Keratinocyte (primary cell): ENCODE results near the gene UGCG.
"Not testable (repeated sequence)": the region's sequence is repeated elsewhere in the genome, so short reads cannot be mapped to it uniquely, and the experiment has no call there.

Source experiments
- CTCF ChIP-seq, 3 experiments: IDR thresholded peaks in 1 of 3; conservative IDR thresholded peaks in 1 of 3; optimal IDR thresholded peaks in 1 of 3; 2 replicates in 2 of 3; 3 replicates in 1 of 3; pipeline versions ENCODE3 to v1.5.1; 2011; ENCODE audit warnings: low read length in 3 of 3, mild to moderate bottlenecking in 3 of 3, moderate library complexity in 2 of 3, control low read depth in 1 of 3, inconsistent platforms in 1 of 3; ENCODE audit not compliant: insufficient read depth in 2 of 3; ENCODE audit errors: extremely low read depth in 1 of 3
- EZH2 ChIP-seq: IDR thresholded peaks from one replicate; pipeline ENCODE4 v1.6.1; 2012; ENCODE audit warnings: inconsistent platforms, mild to moderate bottlenecking, low read length, moderate library complexity

DNA sequence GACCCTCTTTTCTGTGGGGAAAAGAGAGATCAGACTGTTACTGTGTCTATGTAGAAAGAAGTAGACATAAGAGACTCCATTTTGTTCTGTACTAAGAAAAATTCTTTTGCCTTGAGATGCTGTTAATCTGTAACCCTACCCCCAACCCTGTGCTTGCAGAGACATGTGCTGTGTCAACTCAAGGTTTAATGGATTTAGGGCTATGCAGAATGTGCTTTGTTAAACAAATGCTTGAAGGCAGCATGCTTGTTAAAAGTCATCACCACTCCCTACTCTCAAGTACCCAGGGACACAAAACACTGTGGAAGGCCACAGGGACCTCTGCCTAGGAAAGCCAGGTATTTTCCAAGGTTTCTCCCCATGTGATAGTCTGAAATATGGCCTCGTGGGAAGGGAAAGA lies 21.3 kb upstream of the UGCG start:
- TF ChIP-seq CTCF (optimal IDR thresholded peaks at IDR 0.05 in 1 of 3, IDR thresholded peaks at IDR 0.05 in 1 of 3, conservative IDR thresholded peaks at IDR 0.05 in 1 of 3; ENCODE audit: extremely low read depth in 1 of 3, insufficient read depth in 2 of 3, low read length in 3 of 3); EZH2: not testable (repeated sequence)
